ENCODE data around the gene ZFP36. TPM values are rescaled to one million over a fixed set of nuclear protein-coding genes. Genes with fewer than 3 reads are reported as not detected.
"Not testable (repeated sequence)": the region's sequence is repeated elsewhere in the genome, so short reads cannot be mapped to it uniquely, and the experiment has no call there.

The ZFP36 gene
- total and polyA plus RNA-seq, 3 experiments from 2014 or later = 32.8 to 355 (median 36.4) TPM

DNA sequence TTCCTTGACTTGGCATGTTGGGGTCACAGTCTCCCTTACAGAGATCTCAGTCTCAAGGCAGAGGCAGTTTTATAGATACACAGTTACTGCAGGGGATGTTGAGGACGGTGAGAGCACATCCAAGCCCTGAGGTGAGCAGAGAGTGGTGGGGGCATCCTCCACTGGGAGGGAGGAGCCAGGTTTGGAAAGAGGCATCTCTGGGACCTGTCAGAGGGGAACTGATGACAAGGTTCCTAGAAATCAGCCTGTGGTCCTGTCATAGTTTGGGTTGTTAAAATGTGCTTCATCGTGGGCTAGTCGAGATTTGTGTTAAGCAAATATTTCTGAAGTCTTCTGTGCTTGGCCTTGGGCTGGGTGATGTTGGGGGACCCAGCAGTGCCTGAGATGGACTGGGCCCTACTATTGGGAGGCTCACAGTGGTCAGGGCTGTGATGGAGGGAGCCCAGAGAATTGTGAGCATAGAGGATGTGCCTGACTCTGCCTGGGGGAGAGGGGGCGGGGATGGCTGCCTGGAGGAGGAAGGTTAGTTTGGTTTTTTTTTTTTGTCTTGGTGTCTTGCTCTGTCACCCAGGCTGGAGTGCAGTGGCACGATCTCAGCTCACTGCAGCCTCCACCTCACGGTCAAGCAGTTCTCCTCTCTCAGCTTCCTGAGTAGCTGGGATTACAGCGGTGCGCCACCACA, 42.6 kb downstream of the ZFP36 start:
- Histone ChIP-seq H3K36me3 (ENCODE audit: insufficient read depth, low read length) (peaks cover 5% of the 10 kb centered on the region), H3K4me1 (ENCODE audit: insufficient read depth, low read length) (peaks cover 51% of the 10 kb centered on the region), H3K27ac (ENCODE audit: low read depth, low read length) (no peak overlapping the region), H3K4me3 (ENCODE audit: low read length) (no peak overlapping the region), H3K27me3 (ENCODE audit: insufficient read depth, low read length, poor library complexity, severe bottlenecking) (no peaks in the 10 kb centered on the region), H3K9me3 (ENCODE audit: low read length) (no peaks in the 10 kb centered on the region)
- POLR2A ChIA-PET = no interaction called here
- Mint-ChIP-seq H3K9me3 (no peaks in the 10 kb centered on the region), H3K27me3 (no peaks in the 10 kb centered on the region), H3K36me3 (peaks cover 0 to 71% (median 14%) of the 10 kb centered on the region in 3 donors), H3K4me3 (peak overlapping the region; percentile 60 to 100 (median 72)), H3K27ac (peak overlapping the region; percentile 82 to 100 (median 89)), H3K4me1 (peaks cover 71 to 88% (median 81%) of the 10 kb centered on the region in 3 donors)
- DNase-seq = no peak
- CTCF ChIA-PET = no interaction called here

DNA sequence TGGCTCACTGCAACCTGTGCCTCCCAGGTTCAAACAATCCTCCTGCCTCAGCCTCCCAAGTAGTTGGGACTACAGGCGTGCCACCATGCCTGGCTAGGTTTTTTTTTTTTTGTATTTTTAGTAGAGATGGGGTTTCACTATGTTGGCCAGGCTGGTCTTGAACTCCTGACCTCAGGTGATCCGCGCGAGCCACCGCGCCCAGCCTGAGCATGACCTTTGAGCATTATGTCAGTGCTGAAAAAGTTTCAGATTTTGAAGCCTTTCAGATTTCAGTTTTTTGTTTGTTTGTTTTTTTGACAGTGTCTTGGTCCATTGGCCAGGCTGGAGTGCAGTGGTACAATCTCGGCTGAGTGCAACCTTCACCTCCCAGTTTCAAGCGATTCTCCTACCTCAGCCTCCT, 44.6 kb downstream of the ZFP36 start:
- H3K27me3 Mint-ChIP-seq; DNase-seq; H3K4me3 ChIP-seq (ENCODE audit: low read length); H3K9me3 ChIP-seq (ENCODE audit: low read length); POLR2A ChIA-PET; H3K27ac ChIP-seq (ENCODE audit: low read depth, low read length); CTCF ChIA-PET; H3K9me3 Mint-ChIP-seq; H3K27me3 ChIP-seq (ENCODE audit: insufficient read depth, low read length, poor library complexity, severe bottlenecking): not testable (repeated sequence)
- H3K4me1 Mint-ChIP-seq = peaks cover 58 to 79% (median 70%) of the 10 kb centered on the region in 3 donors
- H3K27ac Mint-ChIP-seq = peak overlapping the region in 1 of 8 donors; percentile 78
- H3K4me1 ChIP-seq (ENCODE audit: insufficient read depth, low read length) = peaks cover 45% of the 10 kb centered on the region
- peaks cover 11% of the 10 kb centered on the region for H3K36me3 ChIP-seq (ENCODE audit: insufficient read depth, low read length)
- peaks cover 0 to 70% (median 15%) of the 10 kb centered on the region in 3 donors for H3K36me3 Mint-ChIP-seq
- H3K4me3 Mint-ChIP-seq = peak overlapping the region in 1 of 7 donors; percentile 44

Other genes with a start within 250 kb of the ZFP36 start
- gene NCCRP1, start 209.9 kb upstream of the ZFP36 start, total RNA-seq = not detected
- gene NCCRP1, start 209.9 kb upstream of the ZFP36 start, polyA plus RNA-seq = not detected
- gene SYCN, start 202.6 kb upstream of the ZFP36 start, total RNA-seq = not detected
- gene SYCN, start 202.6 kb upstream of the ZFP36 start, polyA plus RNA-seq = not detected
- not detected for gene IFNL3, start 161.8 kb upstream of the ZFP36 start, total RNA-seq
- gene IFNL3, start 161.8 kb upstream of the ZFP36 start, polyA plus RNA-seq = not detected
- gene IFNL4, start 158.0 kb upstream of the ZFP36 start, total RNA-seq = under 1 TPM in 1 of 2 experiments, not detected in 1; 0.31 TPM
- not detected for gene IFNL4, start 158.0 kb upstream of the ZFP36 start, polyA plus RNA-seq
- gene IFNL2, start 138.5 kb upstream of the ZFP36 start, total RNA-seq = not detected
- gene IFNL2, start 138.5 kb upstream of the ZFP36 start, polyA plus RNA-seq = not detected
- gene IFNL1, start 110.4 kb upstream of the ZFP36 start, total RNA-seq = not detected
- gene IFNL1, start 110.4 kb upstream of the ZFP36 start, polyA plus RNA-seq = 4.6 TPM
- 1 to 10 TPM; 4.3 to 4.9 TPM for gene LRFN1, start 86.0 kb upstream of the ZFP36 start, total RNA-seq
- 6.7 TPM for gene LRFN1, start 86.0 kb upstream of the ZFP36 start, polyA plus RNA-seq
- gene GMFG, start 70.8 kb upstream of the ZFP36 start, total RNA-seq = 100 to 1,000 TPM; 246 to 247 TPM
- gene GMFG, start 70.8 kb upstream of the ZFP36 start, polyA plus RNA-seq = 1,052 TPM
- gene SAMD4B, start 64.4 kb upstream of the ZFP36 start, total RNA-seq = 10 to 100 TPM; 54.3 to 55.6 TPM
- gene SAMD4B, start 64.4 kb upstream of the ZFP36 start, polyA plus RNA-seq = 18.7 TPM
- 10 to 100 TPM; 44.6 to 46.9 TPM for gene PAF1, start 15.7 kb upstream of the ZFP36 start, total RNA-seq
- 50.2 TPM for gene PAF1, start 15.7 kb upstream of the ZFP36 start, polyA plus RNA-seq
- gene MED29, start 15.5 kb upstream of the ZFP36 start, total RNA-seq = 10 to 100 TPM; 39.3 to 39.6 TPM
- gene MED29, start 15.5 kb upstream of the ZFP36 start, polyA plus RNA-seq = 56.8 TPM
- gene PLEKHG2, start 5.8 kb downstream of the ZFP36 start, total RNA-seq = 10 to 100 TPM; 35.2 to 36.4 TPM
- 4.0 TPM for gene PLEKHG2, start 5.8 kb downstream of the ZFP36 start, polyA plus RNA-seq
- 1,000 to 10,000 TPM; 2,654 to 2,668 TPM for gene RPS16, start 29.1 kb downstream of the ZFP36 start, total RNA-seq
- 1,795 TPM for gene RPS16, start 29.1 kb downstream of the ZFP36 start, polyA plus RNA-seq
- 100 to 1,000 TPM; 190 to 196 TPM for gene SUPT5H, start 38.7 kb downstream of the ZFP36 start, total RNA-seq
- gene SUPT5H, start 38.7 kb downstream of the ZFP36 start, polyA plus RNA-seq = 115 TPM
- 100 to 1,000 TPM; 131 to 137 TPM for gene TIMM50, start 74.0 kb downstream of the ZFP36 start, total RNA-seq
- gene TIMM50, start 74.0 kb downstream of the ZFP36 start, polyA plus RNA-seq = 47.3 TPM
- gene DLL3, start 92.1 kb downstream of the ZFP36 start, total RNA-seq = 1 to 10 TPM in 1 of 2 experiments, under 1 TPM in 1; 0.92 to 1.4 TPM
- gene DLL3, start 92.1 kb downstream of the ZFP36 start, polyA plus RNA-seq = 0.25 TPM
- not detected for gene SELENOV, start 108.3 kb downstream of the ZFP36 start, total RNA-seq
- not detected for gene SELENOV, start 108.3 kb downstream of the ZFP36 start, polyA plus RNA-seq
- gene EID2B, start 126.0 kb downstream of the ZFP36 start, total RNA-seq = 1 to 10 TPM; 3.4 to 3.7 TPM
- gene EID2B, start 126.0 kb downstream of the ZFP36 start, polyA plus RNA-seq = 8.5 TPM
- 10 to 100 TPM; 14.0 to 15.4 TPM for gene EID2, start 133.3 kb downstream of the ZFP36 start, total RNA-seq
- 29.2 TPM for gene EID2, start 133.3 kb downstream of the ZFP36 start, polyA plus RNA-seq
- not detected for gene LGALS13, start 195.7 kb downstream of the ZFP36 start, total RNA-seq
- gene LGALS13, start 195.7 kb downstream of the ZFP36 start, polyA plus RNA-seq = not detected
- gene LGALS16, start 249.1 kb downstream of the ZFP36 start, total RNA-seq = not detected
- gene LGALS16, start 249.1 kb downstream of the ZFP36 start, polyA plus RNA-seq = not detected

All from CD8-positive, alpha-beta memory T cell (primary cell).